SK-N-MC (cell line): ENCODE results near the gene MMP11.

Experiments used
- EZH2 ChIP-seq: fragments of 200-600 bp; sonication (generic); IDR thresholded peaks from one replicate; pipeline ENCODE4 v1.6.1; 2017; ENCODE audit warnings: antibody characterized with exemption
- POLR2AphosphoS5 ChIP-seq: IDR thresholded peaks from 2 replicates; pipeline ENCODE4 v1.6.1; 2012; ENCODE audit warnings: mild to moderate bottlenecking, low read depth, low read length, borderline replicate concordance

DNA sequence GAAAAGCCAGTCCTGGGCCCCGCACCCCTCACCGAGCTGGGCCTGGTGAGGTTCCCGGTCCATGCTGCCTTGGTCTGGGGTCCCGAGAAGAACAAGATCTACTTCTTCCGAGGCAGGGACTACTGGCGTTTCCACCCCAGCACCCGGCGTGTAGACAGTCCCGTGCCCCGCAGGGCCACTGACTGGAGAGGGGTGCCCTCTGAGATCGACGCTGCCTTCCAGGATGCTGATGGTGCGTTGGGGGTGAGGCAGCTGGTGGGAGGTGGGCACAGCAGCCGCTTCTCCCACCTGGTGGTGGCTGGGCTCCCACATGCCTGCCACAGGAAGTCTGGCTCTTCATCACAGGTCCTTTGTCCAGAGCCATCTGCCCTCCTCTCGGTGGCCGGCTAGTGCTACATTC, 9.6 kb downstream of the MMP11 start:
- no peak for TF ChIP-seq POLR2AphosphoS5
- no peak for TF ChIP-seq EZH2
